HEK293 (cell line): Measurements from ENCODE around the gene BEND7.

Experiments
- KLF1 ChIP-seq: fragments of 450-650 bp; formaldehyde crosslinking; IDR thresholded peaks from 2 replicates; pipeline ENCODE4 v1.5.1; 2016; ENCODE audit warnings: missing biosample characterization, missing genetic modification characterization
- KLF10 ChIP-seq: fragments of 450-650 bp; IDR thresholded peaks from 2 replicates; pipeline ENCODE4 v1.5.1; 2018; ENCODE audit warnings: missing biosample characterization, mild to moderate bottlenecking, missing genetic modification characterization
- OSR2 ChIP-seq: fragments of 450-650 bp; formaldehyde crosslinking; IDR thresholded peaks from 2 replicates; pipeline ENCODE4 v1.5.1; 2016; ENCODE audit warnings: missing biosample characterization, missing genetic modification characterization
- OVOL3 ChIP-seq: fragments of 450-650 bp; formaldehyde crosslinking; IDR thresholded peaks from 2 replicates; pipeline ENCODE4 v1.5.1; 2016; ENCODE audit warnings: missing biosample characterization, missing genetic modification characterization
- ZBTB17 ChIP-seq: fragments of 450-650 bp; formaldehyde crosslinking; IDR thresholded peaks from 2 replicates; pipeline ENCODE4 v1.5.1; 2016; ENCODE audit warnings: missing biosample characterization, missing genetic modification characterization
- ZBTB7A ChIP-seq: fragments of 450-650 bp; formaldehyde crosslinking; IDR thresholded peaks from 2 replicates; pipeline ENCODE4 v1.5.1; 2016; ENCODE audit warnings: low read depth, missing biosample characterization, missing genetic modification characterization
- ZFHX2 ChIP-seq: fragments of 450-650 bp; formaldehyde crosslinking; conservative IDR thresholded peaks from 2 replicates; pipeline ENCODE4 v1.5.1; 2016; ENCODE audit warnings: missing biosample characterization, missing genetic modification characterization
- ZFP37 ChIP-seq: fragments of 450-650 bp; formaldehyde crosslinking; IDR thresholded peaks from 2 replicates; pipeline ENCODE4 v1.5.1; 2016; ENCODE audit warnings: missing biosample characterization, missing genetic modification characterization
- ZFP41 ChIP-seq: fragments of 450-650 bp; formaldehyde crosslinking; IDR thresholded peaks from 2 replicates; pipeline ENCODE4 v1.5.1; 2016; ENCODE audit warnings: missing biosample characterization, missing genetic modification characterization, borderline replicate concordance
- ZNF148 ChIP-seq: fragments of 450-650 bp; formaldehyde crosslinking; IDR thresholded peaks from 2 replicates; pipeline ENCODE4 v1.5.0; 2017; ENCODE audit warnings: missing biosample characterization, missing genetic modification characterization, borderline replicate concordance
- ZNF26 ChIP-seq: fragments of 450-650 bp; formaldehyde crosslinking; IDR thresholded peaks from 2 replicates; pipeline ENCODE4 v1.5.1; 2016; ENCODE audit warnings: missing biosample characterization, missing genetic modification characterization
- ZNF280C ChIP-seq: fragments of 450-650 bp; formaldehyde crosslinking; IDR thresholded peaks from 2 replicates; pipeline ENCODE4 v1.5.1; 2016; ENCODE audit warnings: missing biosample characterization, missing genetic modification characterization
- ZNF354C ChIP-seq: fragments of 450-650 bp; formaldehyde crosslinking; IDR thresholded peaks from 2 replicates; pipeline ENCODE4 v1.5.1; 2016; ENCODE audit warnings: missing biosample characterization, missing genetic modification characterization, low read depth, borderline replicate concordance
- ZNF37A ChIP-seq: fragments of 450-650 bp; IDR thresholded peaks from 2 replicates; pipeline ENCODE4 v1.5.1; 2018; ENCODE audit warnings: missing biosample characterization, missing genetic modification characterization
- ZNF426 ChIP-seq: fragments of 450-650 bp; formaldehyde crosslinking; IDR thresholded peaks from 2 replicates; pipeline ENCODE4 v1.5.1; 2017; ENCODE audit warnings: missing biosample characterization, missing genetic modification characterization, mild to moderate bottlenecking, inconsistent platforms, moderate library complexity
- ZNF433 ChIP-seq: fragments of 450-650 bp; formaldehyde crosslinking; IDR thresholded peaks from 2 replicates; pipeline ENCODE4 v1.5.1; 2016; ENCODE audit warnings: missing biosample characterization, missing genetic modification characterization, low read depth
- ZNF518A ChIP-seq: fragments of 450-650 bp; formaldehyde crosslinking; conservative IDR thresholded peaks from 2 replicates; pipeline ENCODE4 v1.5.1; 2016; ENCODE audit warnings: low read depth, missing biosample characterization, missing genetic modification characterization
- ZNF549 ChIP-seq: fragments of 450-650 bp; IDR thresholded peaks from 2 replicates; pipeline ENCODE4 v1.5.1; 2018; ENCODE audit warnings: missing biosample characterization, missing genetic modification characterization, mild to moderate bottlenecking, inconsistent platforms, moderate library complexity
- ZNF626 ChIP-seq: fragments of 450-650 bp; sonication (Bioruptor Pico); formaldehyde crosslinking; IDR thresholded peaks from 2 replicates; pipeline ENCODE4 v1.5.1; 2018; ENCODE audit warnings: missing biosample characterization, missing genetic modification characterization, inconsistent platforms
- ZNF692 ChIP-seq: fragments of 450-650 bp; formaldehyde crosslinking; IDR thresholded peaks from 2 replicates; pipeline ENCODE4 v1.5.1; 2016; ENCODE audit warnings: missing biosample characterization, missing genetic modification characterization
- ZNF701 ChIP-seq: fragments of 450-650 bp; formaldehyde crosslinking; IDR thresholded peaks from 2 replicates; pipeline ENCODE4 v1.5.1; 2016; ENCODE audit warnings: missing biosample characterization, missing genetic modification characterization
- ZNF76 ChIP-seq: fragments of 450-650 bp; formaldehyde crosslinking; IDR thresholded peaks from 2 replicates; pipeline ENCODE4; 2016; ENCODE audit warnings: low read depth, missing biosample characterization, missing genetic modification characterization, borderline replicate concordance
- ZNF791 ChIP-seq: fragments of 450-650 bp; formaldehyde crosslinking; IDR thresholded peaks from 2 replicates; pipeline ENCODE4 v1.5.1; 2016; ENCODE audit warnings: missing biosample characterization, missing genetic modification characterization

Gene BEND7

GRCh38 chr10:13502380-13502779, 26.4 kb downstream of the BEND7 start (continued):
- TF ChIP-seq ZNF426 (tag by site-specific recombination) = no peak
- TF ChIP-seq ZNF148 (tag by site-specific recombination) = no peak
- no peak for TF ChIP-seq ZNF518A (tag by site-specific recombination)
- no peak for TF ChIP-seq ZNF433 (tag by site-specific recombination)
- TF ChIP-seq ZNF354C (tag by site-specific recombination) = no peak
- peak; percentile 43 for TF ChIP-seq ZFHX2 (tag by site-specific recombination)
- no peak for TF ChIP-seq ZNF280C (tag by site-specific recombination)
- no peak for TF ChIP-seq ZNF37A (tag by site-specific recombination)
- TF ChIP-seq ZFP37 (tag by site-specific recombination) = no peak
- TF ChIP-seq ZNF549 (tag by site-specific recombination) = peak; percentile 65
- TF ChIP-seq ZNF626 (tag by site-specific recombination) = no peak
- TF ChIP-seq ZNF791 (tag by site-specific recombination) = no peak
- no peak for TF ChIP-seq ZBTB7A (tag by site-specific recombination)
- peak; percentile 22; the same call in 1 of the 2 replicates for TF ChIP-seq ZBTB17 (tag by site-specific recombination)
- no peak for TF ChIP-seq ZFP41 (tag by site-specific recombination)
- no peak for TF ChIP-seq ZNF701 (tag by site-specific recombination)
- TF ChIP-seq ZNF76 (tag by site-specific recombination) = no peak
- peak; percentile 67; the same call in 1 of the 2 replicates for TF ChIP-seq KLF10 (tag by site-specific recombination)
- no peak for TF ChIP-seq ZNF26 (tag by site-specific recombination)
- no peak for TF ChIP-seq OVOL3
- peak; percentile 61 for TF ChIP-seq KLF1 (tag by site-specific recombination)
- TF ChIP-seq OSR2 = no peak
- peak; percentile 23; the same call in 1 of the 2 replicates for TF ChIP-seq ZNF692 (tag by site-specific recombination)
